Measurements from ENCODE around the gene IGDCC3. TPM values are rescaled to one million over a fixed set of nuclear protein-coding genes. Genes with fewer than 3 reads are reported as not detected.

IGDCC3 gene
- total RNA-seq, 2 donors from 2014 or later = not detected

- Histone ChIP-seq H3K36me3 (replicated peaks in 1 of 2; ENCODE audit: insufficient read depth in 1 of 2, low read depth in 2 of 2) (no peaks in the 10 kb centered on the region), H3K4me1 (peaks cover 4% of the 10 kb centered on the region), H3K9me3 (no peaks in the 10 kb centered on the region), H3K27me3 (no peaks in the 10 kb centered on the region), H3K27ac (no peak overlapping the region), H3K4me3 (no peak overlapping the region)
- TF ChIP-seq POLR2A (IDR thresholded peaks at IDR 0.05) (no peak), CTCF (IDR thresholded peaks at IDR 0.05) (no peak)
- intact Hi-C loops (cut with DNase I) = no loop called here
- 85 to 90% methylated on average over 11 to 16 of the region's 18 CpGs for WGBS, 2 donors
- DNase-seq (no peak), ATAC-seq (no peak)
These were observed 47.6 kb downstream of the IGDCC3 start for GRCh38 chr15:65329984-65330735.

DNA sequence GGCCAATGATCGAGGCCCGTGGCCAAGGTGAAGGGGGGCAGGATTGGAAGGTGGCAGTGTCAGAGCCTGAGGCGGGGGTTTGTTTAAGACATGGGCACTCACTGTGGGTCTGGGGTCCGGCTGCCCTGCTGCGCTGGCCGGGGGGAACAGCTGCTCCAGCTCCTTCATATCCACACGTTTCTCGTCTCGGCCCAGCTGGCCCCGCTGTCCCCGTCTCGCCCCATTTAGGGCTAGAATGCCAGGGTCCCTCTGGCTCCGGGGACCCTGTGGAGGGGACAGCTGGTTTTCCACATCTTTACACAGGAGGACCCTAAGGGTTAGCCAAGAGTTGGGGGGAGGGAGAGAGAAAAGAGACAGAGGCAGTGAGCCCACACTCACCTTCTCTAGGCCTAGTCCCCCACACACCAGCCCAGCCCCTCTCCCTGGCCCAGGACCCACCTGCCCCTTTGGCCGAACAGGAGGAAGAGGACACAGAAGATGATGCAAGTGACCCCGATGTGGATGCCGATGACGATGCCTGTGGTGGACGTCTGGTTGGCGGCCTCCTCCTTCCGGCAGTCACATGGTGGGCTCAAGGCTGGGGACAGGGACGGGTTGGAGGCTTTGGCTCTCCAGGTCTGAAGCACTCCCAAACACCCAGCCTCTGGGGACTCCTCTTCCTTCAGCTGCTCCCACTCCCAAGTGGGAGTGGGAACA, 48.4 kb downstream of the IGDCC3 start:
- Histone ChIP-seq H3K36me3 (replicated peaks in 1 of 2; ENCODE audit: insufficient read depth in 1 of 2, low read depth in 2 of 2) (no peaks in the 10 kb centered on the region), H3K9me3 (no peaks in the 10 kb centered on the region), H3K4me1 (peaks cover 4% of the 10 kb centered on the region), H3K27ac (no peak overlapping the region), H3K27me3 (no peaks in the 10 kb centered on the region), H3K4me3 (no peak overlapping the region)
- ATAC-seq (no peak), DNase-seq (no peak)
- 86 to 91% methylated on average over 18 to 21 of the region's 21 CpGs for WGBS, 2 donors
- TF ChIP-seq CTCF (IDR thresholded peaks at IDR 0.05) (no peak), POLR2A (IDR thresholded peaks at IDR 0.05) (no peak)
- intact Hi-C loops (cut with DNase I) = no loop called here

- Histone ChIP-seq H3K4me3 (no peak overlapping the region), H3K4me1 (peaks cover 4% of the 10 kb centered on the region), H3K36me3 (replicated peaks in 1 of 2; ENCODE audit: insufficient read depth in 1 of 2, low read depth in 2 of 2) (no peaks in the 10 kb centered on the region), H3K27ac (no peak overlapping the region), H3K9me3 (no peaks in the 10 kb centered on the region), H3K27me3 (no peaks in the 10 kb centered on the region)
- WGBS, 2 donors = 74 to 86% methylated on average over 3 to 21 of the region's 21 CpGs
- intact Hi-C loops (cut with DNase I) = no loop called here
- TF ChIP-seq POLR2A (IDR thresholded peaks at IDR 0.05) (no peak), CTCF (IDR thresholded peaks at IDR 0.05) (no peak)
- no peak for DNase-seq
- ATAC-seq = no peak
These were observed 49.1 kb downstream of the IGDCC3 start for GRCh38 chr15:65328506-65329287.

DNA sequence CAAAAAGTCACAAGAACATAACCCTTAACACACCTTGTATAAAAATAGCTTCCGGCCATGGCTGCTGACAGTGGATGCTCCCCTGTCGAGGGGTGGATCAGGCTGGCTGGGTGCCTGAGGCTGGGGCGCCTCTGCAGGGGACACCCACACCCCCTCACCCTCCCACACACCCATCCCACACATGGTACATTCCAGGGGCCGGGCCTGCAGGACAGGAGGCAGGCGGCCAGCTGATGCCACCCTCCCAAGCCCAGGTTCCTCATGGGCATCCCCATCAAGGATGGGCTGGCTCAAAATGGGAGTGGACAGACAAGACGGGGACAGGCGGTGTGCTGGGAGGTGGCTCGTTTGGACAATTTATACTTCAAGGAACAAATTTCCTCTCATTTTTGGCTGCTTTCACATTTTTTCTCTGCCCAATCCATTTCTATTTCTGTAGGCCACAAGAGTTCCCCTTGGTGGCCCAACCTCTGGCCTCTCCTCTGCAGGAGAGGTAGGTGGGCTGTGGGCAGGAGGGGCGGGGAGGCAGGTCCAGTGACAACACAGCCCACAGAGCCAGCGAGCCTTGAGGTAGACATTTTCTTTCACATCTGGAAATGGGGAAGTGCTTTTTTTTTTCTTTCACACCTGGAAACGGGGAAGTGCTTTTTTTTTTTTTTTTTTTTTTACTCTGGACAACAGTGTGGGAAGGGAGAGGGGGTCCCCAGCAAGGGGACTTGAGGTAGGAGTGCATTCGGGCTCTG, 50.0 kb downstream of the IGDCC3 start:
- Histone ChIP-seq H3K4me1 (peaks cover 4% of the 10 kb centered on the region), H3K27me3 (no peaks in the 10 kb centered on the region), H3K9me3 (no peaks in the 10 kb centered on the region), H3K4me3 (no peak overlapping the region), H3K36me3 (replicated peaks in 1 of 2; ENCODE audit: insufficient read depth in 1 of 2, low read depth in 2 of 2) (no peaks in the 10 kb centered on the region), H3K27ac (no peak overlapping the region)
- WGBS, 2 donors = 71 to 78% methylated on average over 11 to 12 of the region's 12 CpGs
- intact Hi-C loops (cut with DNase I) = no loop called here
- TF ChIP-seq POLR2A (IDR thresholded peaks at IDR 0.05) (no peak), CTCF (IDR thresholded peaks at IDR 0.05) (no peak)
- ATAC-seq (no peak), DNase-seq (no peak)

Measured in body of pancreas (tissue), 4 donors.